Subcutaneous adipose tissue (tissue), 4 donors: Measurements from ENCODE around the gene FEZF2. TPM values are rescaled to one million over a fixed set of nuclear protein-coding genes. Genes with fewer than 3 reads are reported as not detected.

Experiments
- CTCF ChIP-seq: fragments of 450-650 bp; IDR thresholded peaks from one replicate; pipeline ENCODE4 v1.5.1; 2016; ENCODE audit warnings: low read depth, mild to moderate bottlenecking, control low read depth, antibody characterized with exemption, moderate library complexity
- total RNA-seq, 4 donors: library from RNA; depleted of rRNA; stranded (reverse); fragments of >200 nt; gene quantifications; one replicate each; pipeline ENCODE4 v1.1.0, GENCODE V29; 2016

The FEZF2 gene
- total RNA-seq, 4 donors from 2014 or later = not detected

GRCh38 chr3:62332017-62332416 lies 41.3 kb downstream of the FEZF2 start:
- no peak for TF ChIP-seq CTCF

GRCh38 chr3:62329971-62330370 lies 43.4 kb downstream of the FEZF2 start:
- no peak for TF ChIP-seq CTCF

- TF ChIP-seq CTCF = no peak
Measured at GRCh38 chr3:62325896-62326295, 47.5 kb downstream of the FEZF2 start.

- no peak for TF ChIP-seq CTCF
Measured at GRCh38 chr3:62323241-62323640, 50.1 kb downstream of the FEZF2 start.
